HG03565 (cell line): ENCODE results near the gene JARID2.
"Not testable (repeated sequence)": the region's sequence is repeated elsewhere in the genome, so short reads cannot be mapped to it uniquely, and the experiment has no call there.

ENCODE experiments used
- ATAC-seq: cut with Tn5 transposase; IDR thresholded peaks from one replicate; pipeline ENCODE4 v1.9.1; 2021; ENCODE audit warnings: mild to moderate bottlenecking, moderate library complexity; ENCODE audit not compliant: unreplicated experiment

The JARID2 gene

DNA sequence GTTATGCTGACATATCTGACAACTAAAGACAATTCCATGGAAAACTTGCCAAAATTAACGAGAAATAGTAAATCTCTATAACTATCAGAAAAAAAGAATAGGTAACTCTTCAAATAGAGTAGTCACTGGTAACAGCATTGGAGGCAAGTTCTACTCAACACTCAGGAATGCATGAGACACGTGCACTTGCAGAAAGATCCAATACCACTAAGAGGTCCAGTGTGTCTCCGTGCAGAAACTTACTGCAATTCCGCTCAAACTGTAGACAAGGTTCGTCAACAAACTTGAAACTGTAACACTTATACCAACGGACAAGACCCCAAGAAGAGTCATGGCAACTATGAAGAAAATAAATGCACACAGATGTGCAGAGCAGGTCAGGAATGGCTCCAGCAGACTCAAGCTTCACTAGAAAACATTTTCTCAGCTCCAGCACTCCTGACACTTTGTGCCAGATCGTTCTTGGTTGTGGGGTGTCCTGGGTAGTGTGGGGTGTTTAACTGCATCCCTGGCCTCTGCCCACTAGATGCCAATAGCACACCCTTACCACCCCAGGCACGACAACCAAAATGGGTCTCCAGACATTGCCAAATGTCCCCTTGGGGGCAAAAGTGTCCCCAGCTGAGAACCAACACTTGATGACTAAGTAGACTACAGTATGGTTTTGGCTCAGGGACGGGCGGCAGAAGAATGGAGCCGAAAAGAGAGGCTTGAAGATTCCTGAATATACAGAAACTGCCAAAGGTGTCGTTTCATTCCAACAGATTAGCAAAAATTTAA lies 282.2 kb downstream of the JARID2 start:
- no peak for ATAC-seq

GRCh38 chr6:15528870-15529269 lies 283.0 kb downstream of the JARID2 start:
- no peak for ATAC-seq

DNA sequence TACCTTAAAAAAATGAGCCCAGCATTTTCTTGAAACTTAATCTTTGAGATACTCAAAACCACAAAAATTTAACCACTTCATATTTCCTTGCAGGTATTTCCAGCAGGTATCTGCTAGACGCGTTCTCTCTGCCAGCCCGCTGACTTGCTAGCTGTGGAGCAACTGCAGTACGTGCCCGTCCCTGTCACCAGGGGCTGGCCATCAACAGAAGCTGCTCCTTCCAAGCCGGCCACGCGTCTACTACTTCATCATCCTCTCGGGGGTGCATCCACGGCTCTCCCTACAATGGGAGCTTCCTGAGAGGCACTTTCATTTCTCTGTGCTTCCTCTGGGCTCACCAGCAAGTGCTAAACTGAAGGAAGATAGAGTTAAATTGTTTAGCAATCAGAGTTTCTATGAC lies 284.5 kb downstream of the JARID2 start:
- ATAC-seq, result no peak

GRCh38 chr6:15531973-15532372 lies 286.1 kb downstream of the JARID2 start:
- no peak for ATAC-seq

DNA sequence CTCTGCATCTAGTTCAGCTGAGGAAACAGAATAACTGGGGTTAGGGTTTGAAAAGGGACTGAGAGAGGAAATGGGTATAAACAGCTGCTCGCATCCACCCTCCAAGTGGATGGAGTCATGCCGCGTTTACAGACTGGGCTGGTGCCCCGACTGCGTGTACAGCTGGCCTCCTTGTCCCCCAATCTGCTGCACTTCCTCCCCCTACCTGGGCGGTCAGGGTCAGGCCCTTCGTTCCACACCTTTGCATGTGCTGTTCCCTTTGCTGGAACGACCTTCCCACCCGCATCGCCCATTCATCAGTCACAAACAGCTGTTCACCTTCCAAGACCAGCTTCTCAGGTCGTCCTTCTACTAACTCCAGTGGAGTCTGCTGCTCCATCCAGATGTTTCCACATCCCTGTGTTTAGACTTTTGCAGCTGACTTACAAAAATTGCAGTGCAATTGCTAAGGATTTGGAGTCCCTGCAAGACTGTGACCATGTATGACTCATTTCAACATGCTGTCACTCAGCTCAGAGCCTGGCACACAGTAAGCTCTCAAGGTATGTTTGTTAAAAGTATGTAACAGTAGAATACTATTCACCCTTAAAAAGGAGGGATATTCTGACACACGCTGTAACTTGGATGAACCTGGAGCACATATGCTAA lies 287.6 kb downstream of the JARID2 start:
- no peak for ATAC-seq

DNA sequence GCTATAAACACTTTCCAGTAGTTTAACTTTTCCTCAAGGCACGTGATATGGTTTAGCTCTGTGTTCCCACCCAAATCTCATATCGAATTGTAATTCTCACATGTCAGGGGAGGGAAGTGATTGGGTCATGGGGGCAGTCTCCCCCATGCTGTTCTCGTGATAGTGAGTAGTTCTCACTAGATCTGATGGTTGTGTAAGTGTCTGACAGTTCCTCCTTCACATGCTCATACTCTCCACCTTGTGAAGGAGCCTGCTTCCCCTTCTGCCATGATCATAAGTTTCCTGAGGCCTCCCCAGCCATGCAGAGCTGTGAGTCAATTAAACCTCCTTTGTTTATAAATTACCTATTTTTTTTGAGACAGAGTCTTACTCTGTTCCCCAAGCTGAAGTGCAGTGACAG lies 289.1 kb downstream of the JARID2 start:
- no peak for ATAC-seq

DNA sequence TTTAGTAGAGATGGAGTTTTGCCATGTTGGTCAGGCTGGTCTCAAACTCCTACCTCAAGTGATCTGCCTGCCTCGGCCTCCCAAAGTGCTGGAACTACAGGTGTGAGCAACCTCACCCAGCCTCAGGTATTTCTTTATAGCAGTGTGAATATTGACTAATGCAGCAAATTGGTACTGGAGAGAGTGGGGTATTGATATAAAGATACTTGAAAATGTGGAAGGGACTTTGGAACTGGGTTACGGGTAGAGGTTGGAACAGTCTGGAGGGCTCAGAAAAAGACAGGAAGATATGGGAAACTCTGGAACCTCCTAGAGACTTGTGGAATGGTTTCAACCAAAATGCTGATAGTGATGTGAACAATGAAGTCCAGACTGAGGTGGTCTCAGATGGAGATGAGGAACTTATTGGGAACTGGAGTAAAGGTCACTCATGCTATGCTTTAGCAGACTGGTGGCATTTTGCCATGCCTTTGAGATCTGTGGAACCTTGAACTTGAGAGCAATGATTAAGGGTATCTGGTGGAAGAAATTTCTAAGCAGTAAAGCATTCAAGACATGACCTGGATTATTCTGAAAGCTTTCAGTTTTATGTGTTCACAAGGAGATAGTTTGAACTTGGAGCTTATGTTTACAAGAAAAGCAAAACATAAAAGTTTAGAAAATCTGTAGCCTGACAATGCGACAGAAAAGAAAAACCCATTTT lies 289.8 kb downstream of the JARID2 start:
- no peak for ATAC-seq

DNA sequence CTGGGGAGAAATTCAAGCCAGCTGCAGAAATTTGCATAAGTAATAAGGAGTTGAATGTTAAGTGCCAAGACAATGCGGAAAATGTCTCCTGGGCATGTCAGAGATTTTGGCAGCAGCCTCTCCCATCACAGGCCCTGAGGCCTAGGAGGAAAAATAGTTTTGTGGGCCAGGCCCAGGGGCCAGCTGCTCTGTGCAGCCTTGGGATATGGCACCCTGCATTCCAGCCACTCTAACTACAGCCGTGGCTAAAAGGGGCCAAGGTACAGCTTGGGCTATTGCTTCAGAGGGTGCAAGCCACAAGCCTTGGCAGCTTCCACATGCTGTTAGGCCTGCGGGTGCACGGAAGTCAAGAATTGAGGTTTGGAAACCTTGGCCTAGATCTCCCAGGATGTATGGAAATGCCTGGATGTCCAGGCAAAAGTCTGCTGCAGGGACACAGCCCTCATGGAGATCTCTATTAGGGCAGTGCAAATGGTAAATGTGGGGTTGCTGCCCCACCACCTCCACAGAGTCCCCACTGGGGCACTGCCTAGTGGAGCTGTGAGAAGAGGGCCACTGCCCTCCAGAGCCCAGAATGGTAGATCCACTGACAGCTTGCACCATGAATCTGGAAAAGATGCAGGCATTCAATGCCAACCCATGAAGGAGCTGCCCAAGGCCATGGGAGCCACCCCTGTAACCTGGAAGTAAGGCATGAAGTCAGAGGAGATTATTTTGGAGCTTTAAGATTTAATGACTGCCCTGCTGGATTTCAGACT lies 290.5 kb downstream of the JARID2 start:
- no peak for ATAC-seq

GRCh38 chr6:15538106-15538505 lies 292.2 kb downstream of the JARID2 start:
- ATAC-seq, result no peak

DNA sequence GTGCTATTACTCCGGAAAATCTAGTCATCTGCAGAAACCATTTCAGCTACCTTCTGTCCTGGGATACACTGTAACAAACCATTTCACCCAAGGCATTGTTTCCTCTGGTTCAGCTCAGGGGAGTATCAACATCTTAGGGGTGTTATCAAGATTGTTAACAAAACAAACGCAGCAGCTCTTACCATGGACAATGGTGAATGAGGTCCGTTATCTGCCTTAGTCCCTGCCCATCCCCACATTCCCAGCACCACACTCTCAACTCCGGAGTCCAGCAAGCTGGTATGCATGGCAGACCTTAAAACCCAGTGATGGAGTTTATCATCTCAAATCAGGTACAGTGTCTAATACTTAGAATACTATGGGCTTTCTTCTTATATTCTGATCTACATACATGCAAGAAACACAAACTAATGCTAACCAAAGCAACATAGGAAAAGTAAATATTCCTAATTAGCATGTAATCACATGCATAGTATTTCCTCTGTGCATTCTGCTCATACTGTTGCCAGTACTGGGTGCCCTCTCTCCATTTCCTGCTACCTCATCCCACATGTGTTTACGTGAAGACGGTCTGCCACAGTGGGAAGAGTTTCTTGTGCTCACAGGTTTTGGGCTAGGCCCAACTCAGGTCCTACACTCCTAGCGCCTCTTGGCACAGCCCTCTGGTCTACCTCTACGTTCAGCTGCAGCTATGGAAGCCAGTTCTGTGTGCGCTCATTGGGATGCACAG lies 293.1 kb downstream of the JARID2 start:
- no peak for ATAC-seq

- ATAC-seq, result no peak
Observed at GRCh38 chr6:15539722-15540270, 293.9 kb downstream of the JARID2 start.

DNA sequence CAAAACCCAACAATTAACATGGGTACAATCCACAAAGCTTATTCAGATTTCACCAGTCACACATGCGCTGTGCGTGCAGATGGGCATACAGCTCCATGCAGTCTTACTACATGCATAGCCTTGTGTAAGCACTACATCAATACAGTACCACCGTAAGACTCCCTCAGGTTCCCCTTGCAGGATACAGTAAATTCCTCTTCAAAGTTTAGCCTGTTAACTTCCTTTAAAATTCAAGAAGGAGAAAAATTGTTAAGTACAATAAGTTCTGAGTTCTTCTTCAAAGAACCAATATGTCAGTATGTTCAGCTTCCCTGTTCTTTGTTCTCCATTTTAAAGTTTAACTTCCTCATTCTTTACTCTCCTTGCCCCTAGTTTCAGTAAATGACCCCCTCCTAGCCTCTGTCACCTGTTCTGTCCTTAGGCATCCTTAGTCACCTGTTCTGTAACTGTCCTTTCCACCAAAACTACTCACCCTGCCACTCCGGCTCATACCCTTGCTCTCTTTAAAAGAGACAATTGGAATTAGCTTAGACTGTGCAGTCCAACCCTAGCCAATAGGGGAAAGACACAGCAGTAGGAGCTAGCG lies 297.6 kb downstream of the JARID2 start:
- not testable (repeated sequence) for ATAC-seq

DNA sequence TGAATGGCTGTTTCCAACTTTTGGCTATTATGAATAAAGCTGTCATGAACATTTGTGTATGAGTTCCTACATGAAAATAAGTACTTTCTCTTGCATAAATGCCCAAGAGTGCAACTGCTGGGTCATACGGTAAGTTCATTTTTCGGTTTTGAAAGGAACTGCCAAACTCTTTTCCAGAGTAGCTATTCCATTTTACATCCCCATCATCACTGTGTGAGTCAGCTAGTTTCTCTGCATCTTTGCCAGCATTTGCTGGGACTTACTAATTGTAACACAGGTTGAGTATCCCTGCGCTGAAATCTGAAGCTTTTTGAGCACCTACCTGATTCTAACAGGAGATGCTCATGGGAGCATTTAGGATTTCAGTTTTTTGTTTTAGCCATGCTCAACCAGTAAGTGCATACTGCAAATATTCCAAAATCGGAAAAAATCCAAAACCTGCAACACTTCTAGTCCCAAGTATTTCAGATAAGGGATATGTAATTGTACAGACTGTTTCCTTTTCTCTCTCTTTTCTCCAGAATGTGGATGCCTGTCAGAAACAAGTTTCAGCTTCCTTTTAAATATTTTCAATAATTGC lies 298.5 kb downstream of the JARID2 start:
- no peak for ATAC-seq

GRCh38 chr6:15546591-15546990 lies 300.7 kb downstream of the JARID2 start:
- no peak for ATAC-seq

DNA sequence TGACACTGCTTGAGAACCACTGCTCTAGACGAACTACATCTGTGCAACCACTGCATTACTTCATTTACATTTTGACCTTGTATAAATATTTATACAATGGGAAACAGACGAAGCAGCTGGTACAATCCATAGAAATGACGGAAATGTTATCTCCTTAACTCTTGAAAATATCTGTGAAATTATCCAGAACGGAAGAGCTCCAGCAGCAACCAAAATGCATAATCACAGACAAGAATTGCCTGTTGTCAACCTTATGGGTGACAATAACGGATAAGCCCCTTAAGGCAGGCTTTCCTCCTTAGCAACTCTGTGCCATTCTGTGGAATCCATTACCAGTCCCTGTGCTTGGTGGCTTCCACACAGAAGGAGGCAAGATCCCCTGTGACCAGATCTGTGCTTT lies 301.5 kb downstream of the JARID2 start:
- no peak for ATAC-seq

GRCh38 chr6:15549371-15549770 lies 303.5 kb downstream of the JARID2 start:
- ATAC-seq, result no peak

DNA sequence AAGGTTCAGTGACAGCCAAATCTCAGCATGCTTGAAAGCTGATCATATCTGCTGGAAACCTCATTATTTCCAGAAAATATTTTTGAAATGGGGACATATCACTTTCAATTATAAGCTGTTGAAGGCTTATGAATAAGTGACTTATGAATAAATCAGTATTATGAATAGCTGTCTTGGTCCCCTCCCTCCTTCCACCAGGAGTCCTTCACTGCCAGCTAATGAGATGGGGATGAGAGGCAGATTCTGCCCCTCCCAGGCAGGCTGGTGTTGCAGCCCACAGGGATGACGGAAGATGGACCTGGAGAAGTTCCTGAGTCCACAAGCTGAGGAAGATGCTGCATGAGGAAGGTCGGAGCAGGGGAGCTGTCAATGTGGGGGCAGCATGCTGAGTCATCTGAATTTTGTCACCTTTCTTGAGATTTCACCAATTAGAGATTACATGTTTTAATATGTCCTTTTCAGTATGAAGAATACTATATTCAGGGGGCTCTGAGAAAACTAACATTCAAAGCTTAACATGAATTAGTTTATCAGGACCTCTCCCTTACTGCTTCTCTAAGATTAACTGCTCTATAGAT lies 304.8 kb downstream of the JARID2 start:
- ATAC-seq, result no peak

GRCh38 chr6:15551262-15551661 lies 305.4 kb downstream of the JARID2 start:
- no peak for ATAC-seq

GRCh38 chr6:15551798-15552197 lies 305.9 kb downstream of the JARID2 start:
- ATAC-seq, result no peak
